Smooth muscle cell (in vitro differentiated cells): ENCODE data around the gene CTSZ. TPM values are rescaled to one million over a fixed set of nuclear protein-coding genes. Genes with fewer than 3 reads are reported as not detected.
"Not testable (repeated sequence)": the region's sequence is repeated elsewhere in the genome, so short reads cannot be mapped to it uniquely, and the experiment has no call there.

Source experiments
- DNase-seq: peaks from one replicate; lab custom pipeline; 2025; ENCODE audit not compliant: unreplicated experiment; lab: John Stamatoyannopoulos, UW
- H2AFZ ChIP-seq: fragments of 200-600 bp; sonication (generic); 2 replicates; pipeline ENCODE4 v1.6.0; 2016; ENCODE audit warnings: antibody characterized with exemption, low read depth, mild to moderate bottlenecking
- H3F3A ChIP-seq: fragments of 200-600 bp; sonication (generic); 2 replicates; pipeline ENCODE4 v1.6.0; 2017; ENCODE audit warnings: antibody characterized with exemption, low read depth
- H3K27ac ChIP-seq: fragments of 200-600 bp; sonication (generic); 2 replicates; pipeline ENCODE4 v1.5.1; 2016; ENCODE audit warnings: low read depth, mild to moderate bottlenecking
- H3K27me3 ChIP-seq: fragments of 200-600 bp; sonication (generic); 2 replicates; pipeline ENCODE4 v1.6.1; 2016; ENCODE audit warnings: low read depth, mild to moderate bottlenecking
- H3K36me3 ChIP-seq: fragments of 200-600 bp; sonication (generic); 2 replicates; pipeline ENCODE4 v1.5.1; 2016; ENCODE audit warnings: low read depth
- H3K4me1 ChIP-seq: fragments of 200-600 bp; sonication (generic); 2 replicates; pipeline ENCODE4 v1.5.1; 2016; ENCODE audit warnings: low read depth
- H3K4me2 ChIP-seq: fragments of 200-600 bp; sonication (generic); 2 replicates; pipeline ENCODE4 v1.6.0; 2016; ENCODE audit warnings: mild to moderate bottlenecking
- H3K4me3 ChIP-seq: fragments of 200-600 bp; sonication (generic); 2 replicates; pipeline ENCODE4 v1.5.1; 2016; ENCODE audit warnings: mild to moderate bottlenecking
- H3K79me2 ChIP-seq: fragments of 200-600 bp; sonication (generic); 2 replicates; pipeline ENCODE4 v1.6.0; 2016; ENCODE audit warnings: low read depth, mild to moderate bottlenecking
- H3K9ac ChIP-seq: fragments of 200-600 bp; sonication (generic); 2 replicates; pipeline ENCODE4 v1.6.0; 2016; ENCODE audit warnings: low read depth
- H3K9me3 ChIP-seq: fragments of 200-600 bp; sonication (generic); replicated peaks from 2 replicates; pipeline ENCODE4 v1.5.1; 2016; ENCODE audit warnings: low read depth
- H4K20me1 ChIP-seq: fragments of 200-600 bp; sonication (generic); 2 replicates; pipeline ENCODE4 v1.6.0; 2016; ENCODE audit warnings: low read depth
- CTCF ChIP-seq: fragments of 200-600 bp; sonication (generic); IDR thresholded peaks from 2 replicates; pipeline ENCODE4 v1.5.1; 2017; ENCODE audit warnings: borderline replicate concordance, mild to moderate bottlenecking, antibody characterized with exemption; ENCODE audit not compliant: insufficient read depth, poor library complexity, severe bottlenecking
- WGBS: methylation state at CpG from one replicate; pipeline ENCODE4 v1.1.7; 2016; ENCODE audit warnings: low lambda C conversion rate; 5-methylcytosine and 5-hydroxymethylcytosine counted together
- polyA plus RNA-seq: library from polyadenylated mRNA; unstranded; fragments of >200 nt; fragmentation: Nextera tagmentation; extraction: Ambion mirVana; gene quantifications from 2 replicates; pipeline ENCODE4 v1.2.1, GENCODE V29; 2016
- total RNA-seq: library from RNA; depleted of rRNA; stranded (reverse); fragments of >200 nt; gene quantifications from 2 replicates; pipeline ENCODE4 v1.2.3, GENCODE V29; 2014

CTSZ gene
- total and polyA plus RNA-seq, 2 experiments from 2014 or later = 12.7 to 151 TPM

GRCh38 chr20:59042796-59043631 lies 36.0 kb upstream of the CTSZ start:
- Histone ChIP-seq H3K27me3 (no peaks in the 10 kb centered on the region), H2AFZ (peak overlapping the region; percentile 99), H3K9ac (peak overlapping the region; percentile 15), H3K4me3 (peak overlapping the region; percentile 77), H3K79me2 (peaks cover 46% of the 10 kb centered on the region), H3K9me3 (no peaks in the 10 kb centered on the region), H3K4me2 (peak overlapping the region; percentile 93), H3K36me3 (peaks cover 2% of the 10 kb centered on the region), H3F3A (no peaks in the 10 kb centered on the region), H4K20me1 (no peaks in the 10 kb centered on the region), H3K4me1 (no peaks in the 10 kb centered on the region), H3K27ac (peak overlapping the region; percentile 36)
- DNase-seq = peak; percentile 73
- no peak for TF ChIP-seq CTCF
- 28% methylated on average over 52 of the region's 66 CpGs for WGBS

- 6% methylated on average over 46 of the region's 50 CpGs for WGBS
- H3K9ac ChIP-seq = peak within 1 kb of the TSS; percentile 73
- peaks cover 6% of the 10 kb centered on the region for H3K36me3 ChIP-seq
- no peaks in the 10 kb centered on the region for H4K20me1 ChIP-seq
- no peaks in the 10 kb centered on the region for H3F3A ChIP-seq
- TF ChIP-seq CTCF = no peak
- H3K27me3 ChIP-seq = no peaks in the 10 kb centered on the region
- H3K9me3 ChIP-seq = no peaks in the 10 kb centered on the region
- peak within 1 kb of the TSS; percentile 99 for H2AFZ ChIP-seq
- H3K4me1 ChIP-seq = no peaks in the 10 kb centered on the region
- DNase-seq = no peak
- H3K4me2 ChIP-seq = peak within 1 kb of the TSS; percentile 93
- H3K79me2 ChIP-seq = peaks cover 53% of the 10 kb centered on the region
- H3K27ac ChIP-seq = peak within 1 kb of the TSS; percentile 36
- H3K4me3 ChIP-seq = peak within 1 kb of the TSS; percentile 77
Measured at GRCh38 chr20:59042151-59042795, 35.2 kb upstream of the CTSZ start, which contains the start of gene PRELID3B. TSS of gene PRELID3B (minus strand) at chr20:59042786. CDS start at chr20:59042730, 56 bp downstream.

DNA sequence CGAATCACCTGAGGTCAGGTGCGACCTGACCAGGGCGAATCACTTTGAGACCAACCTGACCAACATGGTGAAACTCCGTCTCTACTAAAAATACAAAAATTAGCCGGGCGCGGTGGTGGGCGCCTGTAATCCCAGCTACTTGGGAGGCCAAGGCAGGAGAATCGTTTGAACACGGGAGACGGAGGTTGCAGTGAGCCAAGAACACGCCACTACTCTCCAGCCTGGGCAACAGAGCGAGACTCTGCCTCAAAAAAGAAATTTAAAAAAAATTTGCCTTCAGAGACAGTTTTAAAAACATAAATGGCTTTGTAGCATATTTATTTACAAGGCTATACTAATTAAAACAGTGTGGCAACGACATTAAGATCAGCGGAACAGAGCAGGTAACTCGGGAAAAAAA lies 34.4 kb upstream of the CTSZ start:
- H3K9me3 ChIP-seq, H3K4me1 ChIP-seq, H3K27me3 ChIP-seq, DNase-seq, H4K20me1 ChIP-seq, H3F3A ChIP-seq: not testable (repeated sequence)
- Histone ChIP-seq H3K4me3 (peak overlapping the region; percentile 77), H3K4me2 (peak overlapping the region; percentile 93), H3K79me2 (peaks cover 53% of the 10 kb centered on the region), H2AFZ (peak overlapping the region; percentile 99), H3K27ac (peak overlapping the region; percentile 17), H3K36me3 (peaks cover 13% of the 10 kb centered on the region), H3K9ac (peak overlapping the region; percentile 73)
- 96% methylated on average over 16 of the region's 16 CpGs for WGBS

DNA sequence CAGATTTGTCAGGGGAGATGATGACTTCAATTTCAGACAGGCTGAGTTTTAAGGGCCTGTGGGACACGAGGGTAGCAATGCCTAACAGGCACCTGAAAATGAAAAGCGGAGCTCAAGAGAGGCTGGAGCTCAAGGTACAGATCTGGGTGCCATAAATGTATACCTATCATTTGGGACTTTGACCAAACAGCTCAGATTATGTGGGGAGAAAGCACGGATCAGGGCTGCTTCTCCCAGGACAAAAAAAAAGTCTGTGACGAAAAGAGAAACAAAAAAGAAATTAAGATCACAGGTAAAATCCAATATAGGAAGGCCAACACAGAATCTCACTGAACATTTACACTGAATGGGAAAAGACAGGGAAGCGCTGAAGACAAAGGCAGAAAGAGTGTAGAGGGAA lies 33.6 kb upstream of the CTSZ start:
- H3K79me2 ChIP-seq = peaks cover 53% of the 10 kb centered on the region
- peaks cover 19% of the 10 kb centered on the region for H3K36me3 ChIP-seq
- no peak overlapping the region for H3K9ac ChIP-seq
- no peak overlapping the region for H2AFZ ChIP-seq
- no peaks in the 10 kb centered on the region for H3K27me3 ChIP-seq
- no peak for TF ChIP-seq CTCF
- 99% methylated on average over 5 of the region's 5 CpGs for WGBS
- no peaks in the 10 kb centered on the region for H4K20me1 ChIP-seq
- H3K4me2 ChIP-seq = no peak overlapping the region
- DNase-seq = no peak
- no peak overlapping the region for H3K27ac ChIP-seq
- peak overlapping the region; percentile 4 for H3K4me3 ChIP-seq
- no peaks in the 10 kb centered on the region for H3K9me3 ChIP-seq
- H3K4me1 ChIP-seq = no peaks in the 10 kb centered on the region
- peaks cover 3% of the 10 kb centered on the region for H3F3A ChIP-seq
